ENCODE results near the gene KCNMA1. TPM values are rescaled to one million over a fixed set of nuclear protein-coding genes. Genes with fewer than 3 reads are reported as not detected.

KCNMA1 gene
- total RNA-seq, 2 donors from 2014 or later = 29.1 to 37.9 TPM

GRCh38 chr10:76925636-76926405 is 711.8 kb downstream of the KCNMA1 start:
- no peaks in the 10 kb centered on the region for H3K27me3 ChIP-seq (replicated peaks; ENCODE audit: insufficient read depth)
- intact Hi-C loops (cut with DNase I) = no loop called here
- no peaks in the 10 kb centered on the region for H3K9me3 ChIP-seq
- DNase-seq (ENCODE audit: low spot score) = no peak
- 84% methylated on average over 6 of the region's 6 CpGs for WGBS
- H3K27ac ChIP-seq = no peak overlapping the region
- no peaks in the 10 kb centered on the region for H3K36me3 ChIP-seq
- H3K4me1 ChIP-seq (replicated peaks) = no peaks in the 10 kb centered on the region
- no peak overlapping the region for H3K4me3 ChIP-seq
- TF ChIP-seq CTCF (IDR thresholded peaks at IDR 0.05) = no peak
- no peak for TF ChIP-seq POLR2AphosphoS5 (IDR thresholded peaks at IDR 0.05)
- no peak for TF ChIP-seq POLR2A (IDR thresholded peaks at IDR 0.05)

GRCh38 chr10:76922666-76923065 is 714.9 kb downstream of the KCNMA1 start:
- H3K9me3 ChIP-seq = no peaks in the 10 kb centered on the region
- H3K36me3 ChIP-seq = no peaks in the 10 kb centered on the region
- TF ChIP-seq CTCF (IDR thresholded peaks at IDR 0.05) (no peak), POLR2A (IDR thresholded peaks at IDR 0.05) (no peak), POLR2AphosphoS5 (IDR thresholded peaks at IDR 0.05) (no peak)
- H3K4me3 ChIP-seq = no peak overlapping the region
- H3K27me3 ChIP-seq (replicated peaks; ENCODE audit: insufficient read depth) = no peaks in the 10 kb centered on the region
- intact Hi-C loops (cut with DNase I) = no loop called here
- WGBS = 50% methylated on average over 3 of the region's 3 CpGs
- no peak for DNase-seq (ENCODE audit: low spot score)
- H3K27ac ChIP-seq = no peak overlapping the region
- H3K4me1 ChIP-seq (replicated peaks) = no peaks in the 10 kb centered on the region

GRCh38 chr10:76921383-76922010 is 716.1 kb downstream of the KCNMA1 start:
- TF ChIP-seq CTCF (IDR thresholded peaks at IDR 0.05) = no peak
- no peak for TF ChIP-seq POLR2AphosphoS5 (IDR thresholded peaks at IDR 0.05)
- TF ChIP-seq POLR2A (IDR thresholded peaks at IDR 0.05) = no peak
- H3K27me3 ChIP-seq (replicated peaks; ENCODE audit: insufficient read depth) = no peaks in the 10 kb centered on the region
- WGBS = 73% methylated on average over 2 of the region's 2 CpGs
- H3K27ac ChIP-seq = no peak overlapping the region
- no peaks in the 10 kb centered on the region for H3K4me1 ChIP-seq (replicated peaks)
- intact Hi-C loops (cut with DNase I) = no loop called here
- H3K9me3 ChIP-seq = no peaks in the 10 kb centered on the region
- DNase-seq (ENCODE audit: low spot score) = no peak
- H3K4me3 ChIP-seq = no peak overlapping the region
- H3K36me3 ChIP-seq = no peaks in the 10 kb centered on the region

GRCh38 chr10:76920581-76920980 is 717.0 kb downstream of the KCNMA1 start:
- no peak for DNase-seq (ENCODE audit: low spot score)
- H3K27ac ChIP-seq = no peak overlapping the region
- H3K27me3 ChIP-seq (replicated peaks; ENCODE audit: insufficient read depth) = no peaks in the 10 kb centered on the region
- TF ChIP-seq CTCF (IDR thresholded peaks at IDR 0.05) (no peak), POLR2AphosphoS5 (IDR thresholded peaks at IDR 0.05) (no peak), POLR2A (IDR thresholded peaks at IDR 0.05) (no peak)
- WGBS = 72% methylated on average over 2 of the region's 2 CpGs
- H3K36me3 ChIP-seq = no peaks in the 10 kb centered on the region
- H3K4me1 ChIP-seq (replicated peaks) = no peaks in the 10 kb centered on the region
- intact Hi-C loops (cut with DNase I) = no loop called here
- H3K4me3 ChIP-seq = no peak overlapping the region
- H3K9me3 ChIP-seq = no peaks in the 10 kb centered on the region

GRCh38 chr10:76918106-76918505 is 719.5 kb downstream of the KCNMA1 start:
- intact Hi-C loops (cut with DNase I) = no loop called here
- TF ChIP-seq POLR2AphosphoS5 (IDR thresholded peaks at IDR 0.05) (no peak), POLR2A (IDR thresholded peaks at IDR 0.05) (no peak), CTCF (IDR thresholded peaks at IDR 0.05) (no peak)
- WGBS = 100% methylated on average over 1 of the region's 1 CpG

More at GRCh38 chr10:76918106-76918505, 719.5 kb downstream of the KCNMA1 start:
- no peak overlapping the region for H3K27ac ChIP-seq
- H3K4me1 ChIP-seq (replicated peaks) = no peaks in the 10 kb centered on the region
- no peak for DNase-seq (ENCODE audit: low spot score)
- no peaks in the 10 kb centered on the region for H3K36me3 ChIP-seq
- no peak overlapping the region for H3K4me3 ChIP-seq
- no peaks in the 10 kb centered on the region for H3K9me3 ChIP-seq
- H3K27me3 ChIP-seq (replicated peaks; ENCODE audit: insufficient read depth) = no peaks in the 10 kb centered on the region
